AG10803 (cell line): Measurements from ENCODE around the gene CEP170.

Experiments
- DNase-seq: peaks from one replicate; pipeline ENCODE4 v3.0.0; 2010; ENCODE audit warnings: low read depth
- H3K4me3 ChIP-seq: 2 replicates; pipeline ENCODE4 v1.5.1; 2011; ENCODE audit warnings: mild to moderate bottlenecking, low read length, control low read depth
- TF ChIP-seq, protein P1 (sequence below): conservative IDR thresholded peaks from 2 replicates; pipeline ENCODE4 v1.5.1; 2011; ENCODE audit warnings: mild to moderate bottlenecking, low read length, control low read depth, inconsistent platforms

Gene CEP170

DNA sequence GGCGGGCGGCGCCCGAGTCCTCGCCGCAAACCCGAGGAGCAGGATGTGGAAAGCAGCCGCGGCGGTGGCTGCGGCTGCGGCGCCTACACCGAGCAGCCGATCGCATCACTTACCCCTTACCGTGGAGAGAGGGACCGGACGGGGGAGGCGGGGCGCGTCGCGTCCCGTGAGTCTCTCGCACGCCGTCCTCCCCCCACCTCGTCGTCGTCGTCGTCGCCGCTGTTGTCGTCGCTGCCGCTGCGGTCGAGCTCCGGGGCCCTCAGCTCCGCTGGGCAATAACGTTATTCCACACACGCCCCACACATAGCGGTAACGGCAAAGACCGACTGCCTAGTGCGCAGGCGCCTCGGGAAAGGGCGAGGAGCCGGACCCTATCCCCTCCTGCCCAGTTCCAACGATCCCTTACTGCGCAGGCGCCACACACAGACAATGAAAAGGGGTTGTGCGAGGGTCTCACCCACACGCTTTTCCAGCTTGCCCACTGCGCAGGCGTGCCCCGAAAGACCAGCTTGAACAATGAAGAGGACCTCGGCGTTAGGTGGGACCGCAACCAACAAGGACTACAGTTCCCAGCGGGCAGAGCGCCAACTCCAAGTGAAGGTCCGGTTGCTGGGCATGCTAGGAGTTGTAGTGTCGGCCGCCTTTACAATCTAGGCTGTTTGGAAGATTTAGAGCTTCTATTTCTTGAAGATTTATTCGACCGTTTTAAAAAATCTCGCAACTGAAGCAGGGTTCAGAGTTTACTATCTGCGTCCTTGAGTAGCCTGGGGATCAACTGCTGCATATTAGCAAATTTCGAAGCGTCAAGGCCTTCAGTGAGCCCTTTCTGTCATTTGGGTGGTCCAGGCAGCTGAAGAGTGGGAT, at the start of gene CEP170:
Gene CEP170, minus strand, starts transcription at position 355 of the 864 bp plus-strand sequence. CDS start 30,001 bp downstream, outside the sequence.
- TF ChIP-seq, protein P1, sequence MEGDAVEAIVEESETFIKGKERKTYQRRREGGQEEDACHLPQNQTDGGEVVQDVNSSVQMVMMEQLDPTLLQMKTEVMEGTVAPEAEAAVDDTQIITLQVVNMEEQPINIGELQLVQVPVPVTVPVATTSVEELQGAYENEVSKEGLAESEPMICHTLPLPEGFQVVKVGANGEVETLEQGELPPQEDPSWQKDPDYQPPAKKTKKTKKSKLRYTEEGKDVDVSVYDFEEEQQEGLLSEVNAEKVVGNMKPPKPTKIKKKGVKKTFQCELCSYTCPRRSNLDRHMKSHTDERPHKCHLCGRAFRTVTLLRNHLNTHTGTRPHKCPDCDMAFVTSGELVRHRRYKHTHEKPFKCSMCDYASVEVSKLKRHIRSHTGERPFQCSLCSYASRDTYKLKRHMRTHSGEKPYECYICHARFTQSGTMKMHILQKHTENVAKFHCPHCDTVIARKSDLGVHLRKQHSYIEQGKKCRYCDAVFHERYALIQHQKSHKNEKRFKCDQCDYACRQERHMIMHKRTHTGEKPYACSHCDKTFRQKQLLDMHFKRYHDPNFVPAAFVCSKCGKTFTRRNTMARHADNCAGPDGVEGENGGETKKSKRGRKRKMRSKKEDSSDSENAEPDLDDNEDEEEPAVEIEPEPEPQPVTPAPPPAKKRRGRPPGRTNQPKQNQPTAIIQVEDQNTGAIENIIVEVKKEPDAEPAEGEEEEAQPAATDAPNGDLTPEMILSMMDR: no peak
- DNase-seq: peak; percentile 88
- H3K4me3 ChIP-seq: peak within 1 kb of the TSS; percentile 88

DNA sequence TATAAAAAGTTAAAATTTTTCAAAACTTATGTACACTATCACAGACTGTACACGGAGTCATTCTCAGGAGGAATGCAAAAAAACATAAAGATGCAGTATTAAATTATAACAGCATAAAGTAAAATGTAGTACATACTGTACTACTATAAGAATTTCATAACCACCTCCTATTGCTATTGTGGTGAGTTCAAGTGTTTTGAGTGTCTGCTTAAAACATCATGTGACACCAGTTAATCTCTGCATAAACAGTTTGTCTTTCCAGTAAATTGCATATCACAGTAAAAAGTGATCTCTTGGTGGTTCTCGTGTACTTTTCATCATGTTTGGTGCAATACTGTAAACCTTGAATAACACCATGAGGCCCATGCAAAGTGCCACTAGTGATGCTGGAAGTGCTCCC, 46.0 kb upstream of the CEP170 start:
- no peak overlapping the region for H3K4me3 ChIP-seq
- no peak for DNase-seq
- TF ChIP-seq, protein P1: no peak

DNA sequence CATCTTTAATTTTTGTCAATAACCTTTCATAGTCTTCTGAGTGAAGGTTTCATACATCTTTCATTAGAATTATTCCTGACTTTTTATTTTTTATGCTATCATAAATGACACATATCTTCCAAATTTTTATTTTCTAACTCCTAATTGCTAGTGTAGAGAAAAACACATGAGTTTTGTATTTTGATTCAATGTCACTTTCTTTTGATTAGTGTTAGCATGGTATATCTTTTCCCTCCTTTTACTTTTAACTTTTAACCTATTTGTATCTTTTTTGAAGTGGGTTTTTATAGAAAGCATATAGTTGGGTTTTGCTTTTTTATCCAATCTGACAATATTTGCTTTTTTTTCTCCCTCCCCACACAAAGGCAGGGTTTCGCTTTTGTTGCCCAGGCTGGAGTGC, 44.0 kb upstream of the CEP170 start:
- DNase-seq: no peak
- no peak overlapping the region for H3K4me3 ChIP-seq
- TF ChIP-seq, protein P1: no peak

DNA sequence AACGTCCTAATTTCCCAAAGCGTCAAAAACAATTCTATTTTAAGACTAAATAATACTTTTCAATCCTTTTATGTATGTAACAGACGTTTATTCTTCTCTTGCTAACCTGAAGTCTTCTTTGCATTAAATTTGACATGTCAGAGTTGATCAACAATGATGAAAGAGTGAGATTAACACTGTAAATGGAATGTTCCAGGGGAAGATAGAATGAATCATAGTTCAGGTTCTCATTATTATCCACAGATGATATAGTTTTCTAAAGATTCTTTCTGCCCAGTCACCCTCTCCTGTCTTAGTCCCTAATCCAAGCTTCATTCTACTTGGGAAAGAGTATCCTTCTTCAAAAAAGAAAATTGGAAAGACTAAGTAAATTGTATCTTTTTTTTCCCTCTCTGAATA, 39.6 kb upstream of the CEP170 start:
- DNase-seq: peak; percentile 65
- TF ChIP-seq, protein P1: no peak
- H3K4me3 ChIP-seq: no peak overlapping the region

DNA sequence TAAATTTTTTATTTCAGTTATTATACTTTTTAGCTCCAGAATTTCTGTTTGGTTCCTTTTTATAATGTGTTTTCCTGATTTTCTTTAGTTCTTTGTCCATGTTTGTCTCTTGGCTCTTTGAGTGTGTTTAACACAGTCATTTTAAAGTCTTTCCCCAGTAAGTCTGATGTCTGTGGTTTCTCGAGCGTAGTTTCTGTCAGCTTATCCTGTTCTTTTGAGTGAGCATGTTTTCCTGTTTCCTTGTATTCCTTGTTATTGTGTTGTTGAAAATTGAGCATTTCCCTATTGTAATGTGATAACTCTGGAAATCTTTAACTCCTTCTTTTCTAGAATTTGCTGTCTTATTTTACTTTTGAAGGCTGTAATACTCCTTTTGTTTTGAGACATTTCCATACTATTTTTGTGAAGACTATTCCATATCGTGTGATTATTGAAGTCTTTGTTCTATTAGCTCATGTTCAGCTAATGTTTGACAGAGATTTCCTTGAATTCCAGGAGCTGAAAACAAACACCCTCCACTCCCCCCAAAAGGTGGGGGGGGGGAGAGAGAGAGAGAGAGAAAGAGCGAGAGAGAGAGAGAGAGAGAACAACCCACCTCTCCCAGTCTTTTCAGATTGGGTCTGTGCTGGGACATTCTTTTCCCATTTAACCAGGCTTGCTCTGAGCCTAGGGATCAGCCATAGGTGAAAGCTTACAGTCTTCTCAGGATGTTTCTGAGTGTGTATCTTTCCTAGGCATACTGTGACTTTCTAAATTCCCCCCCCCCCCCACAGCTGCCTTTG, 39.1 kb upstream of the CEP170 start:
- TF ChIP-seq, protein P1: no peak
- DNase-seq: no peak

DNA sequence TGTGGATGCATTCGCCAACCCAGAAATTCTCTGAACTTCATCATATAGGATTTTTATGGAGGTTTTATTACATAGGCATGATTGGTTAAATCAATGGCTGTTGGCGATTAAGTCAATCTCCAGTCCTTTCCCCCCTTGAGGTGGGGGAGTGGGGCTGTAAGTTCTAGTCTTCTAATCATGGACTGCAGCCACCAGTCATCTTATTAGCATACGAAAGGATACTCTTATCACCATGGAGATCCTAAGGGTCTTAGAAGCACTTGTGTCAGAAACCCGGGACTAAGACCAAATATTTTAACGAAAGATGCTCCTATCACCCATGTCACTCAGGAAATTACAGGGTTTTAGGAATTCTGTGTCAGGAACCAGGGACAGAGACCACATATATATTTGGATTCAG, 37.0 kb upstream of the CEP170 start:
- TF ChIP-seq, protein P1: no peak
- no peak for DNase-seq
- no peak overlapping the region for H3K4me3 ChIP-seq

More for the DNA sequence above, 39.1 kb upstream of the CEP170 start:
- H3K4me3 ChIP-seq: no peak overlapping the region
